Activated CD8-positive, alpha-beta memory T cell treated with anti-CD3 and anti-CD28 coated beads for 24 hours (primary cell): ENCODE results near the gene ALX4.

Source experiments
- DNase-seq: peaks from one replicate; pipeline ENCODE4 v3.0.0-alpha.2; 2020

Gene ALX4

GRCh38 chr11:44309478-44310205 lies at the start of gene ALX4:
TSS of gene ALX4 (minus strand) at chr11:44310139. CDS start at chr11:44310062, 77 bp downstream.
- DNase-seq, result no peak

GRCh38 chr11:44359162-44359561 lies 49.2 kb upstream of the ALX4 start:
- DNase-seq, result no peak

GRCh38 chr11:44358713-44359112 lies 48.8 kb upstream of the ALX4 start:
- DNase-seq, result no peak

- DNase-seq, result no peak
These were observed 47.8 kb upstream of the ALX4 start for GRCh38 chr11:44357711-44358110.

- no peak for DNase-seq
These were observed 46.4 kb upstream of the ALX4 start for GRCh38 chr11:44356351-44356750.

- DNase-seq, result no peak
These were observed 42.1 kb upstream of the ALX4 start for GRCh38 chr11:44351898-44352498.

- DNase-seq, result no peak
These were observed 41.2 kb upstream of the ALX4 start for GRCh38 chr11:44351006-44351660.

GRCh38 chr11:44349328-44349727 lies 39.4 kb upstream of the ALX4 start:
- DNase-seq, result no peak

- no peak for DNase-seq
These were observed 38.8 kb upstream of the ALX4 start for GRCh38 chr11:44348721-44349120.

GRCh38 chr11:44348114-44348513 lies 38.2 kb upstream of the ALX4 start:
- no peak for DNase-seq

- no peak for DNase-seq
These were observed 37.6 kb upstream of the ALX4 start for GRCh38 chr11:44347538-44347937.

GRCh38 chr11:44346983-44347382 lies 37.0 kb upstream of the ALX4 start:
- no peak for DNase-seq

GRCh38 chr11:44345781-44346180 lies 35.8 kb upstream of the ALX4 start:
- DNase-seq, result no peak

GRCh38 chr11:44344921-44345320 lies 35.0 kb upstream of the ALX4 start:
- no peak for DNase-seq

GRCh38 chr11:44344423-44344820 lies 34.5 kb upstream of the ALX4 start:
- no peak for DNase-seq

- DNase-seq, result no peak
These were observed 34.0 kb upstream of the ALX4 start for GRCh38 chr11:44343778-44344422.

GRCh38 chr11:44342616-44343015 lies 32.7 kb upstream of the ALX4 start:
- DNase-seq, result no peak

- no peak for DNase-seq
These were observed 30.7 kb upstream of the ALX4 start for GRCh38 chr11:44340656-44341055.

- no peak for DNase-seq
These were observed 29.6 kb upstream of the ALX4 start for GRCh38 chr11:44339530-44339883.

- DNase-seq, result no peak
These were observed 29.0 kb upstream of the ALX4 start for GRCh38 chr11:44338698-44339529.

- DNase-seq, result no peak
These were observed 28.1 kb upstream of the ALX4 start for GRCh38 chr11:44338026-44338425.

- DNase-seq, result no peak
These were observed 26.0 kb upstream of the ALX4 start for GRCh38 chr11:44335919-44336318.
